ENCODE results near the gene TXNRD2. TPM values are rescaled to one million over a fixed set of nuclear protein-coding genes. Genes with fewer than 3 reads are reported as not detected.

The TXNRD2 gene
- total RNA-seq, 1 experiment from 2014 or later, result 22.9 TPM

GRCh38 chr22:19942157-19943081 lies 801 bp upstream of the TXNRD2 start:
- H3K18ac ChIP-seq (ENCODE audit: insufficient read length, low read depth, low read length), result peak overlapping the region; percentile 72
- H2BK5ac ChIP-seq (ENCODE audit: insufficient read length, low read length), result no peak overlapping the region
- H3T11ph ChIP-seq (ENCODE audit: low read length), result no peak overlapping the region
- no peak overlapping the region for H4K8ac ChIP-seq (replicated peaks; ENCODE audit: insufficient read length, low read depth, low read length)
- peak overlapping the region; percentile 77 to 88 for H3K4me3 Mint-ChIP-seq
- H2BK12ac ChIP-seq (ENCODE audit: insufficient read length, low read depth, low read length), result no peak overlapping the region
- WGBS (ENCODE audit: extremely low coverage, insufficient read length, low lambda C conversion rate), result no CpG with 5 or more reads among the region's 8 CpGs
- peak overlapping the region; percentile 8 for H3K4me2 ChIP-seq (ENCODE audit: insufficient read depth, insufficient read length, low read length)
- H2BK15ac ChIP-seq (ENCODE audit: low read depth, low read length), result no peak overlapping the region
- no peak overlapping the region for H3K56ac ChIP-seq (ENCODE audit: insufficient read length, low read depth, low read length)
- H4K20me1 ChIP-seq (ENCODE audit: control insufficient read depth, insufficient read depth, insufficient read length), result no peaks in the 10 kb centered on the region
- peaks cover 2% of the 10 kb centered on the region; the same call in 1 of the 2 replicates for H3K4me1 ChIP-seq (ENCODE audit: insufficient read depth, low read length)
- DNase-seq, result peak; percentile 26
- H3K79me1 ChIP-seq (ENCODE audit: insufficient read depth, low read depth, low read length, poor library complexity, severe bottlenecking), result no peaks in the 10 kb centered on the region
- no peak overlapping the region for H2AK5ac ChIP-seq (ENCODE audit: insufficient read length, low read length)
- no peak overlapping the region for H2AFZ ChIP-seq (ENCODE audit: low read length)
- H3K23ac ChIP-seq (ENCODE audit: insufficient read length, low read depth, low read length), result no peak overlapping the region
- no peaks in the 10 kb centered on the region; the same call in 1 of the 2 replicates for H3K27me3 Mint-ChIP-seq (ENCODE audit: low read depth)
- peaks cover 30 to 31% of the 10 kb centered on the region in 2 experiments for H3K4me1 Mint-ChIP-seq
- H3K23me2 ChIP-seq (ENCODE audit: insufficient read length, low read depth, low read length, poor library complexity, severe bottlenecking), result no peaks in the 10 kb centered on the region
- H3K14ac ChIP-seq (ENCODE audit: insufficient read depth, low read length), result peak overlapping the region; percentile 74
- no peak for TF ChIP-seq CTCF (conservative IDR thresholded peaks at IDR 0.05)
- H3K4ac ChIP-seq (ENCODE audit: low read depth, low read length), result no peak overlapping the region
- no peaks in the 10 kb centered on the region for H3K9me3 Mint-ChIP-seq
- no peaks in the 10 kb centered on the region for H3K27me3 ChIP-seq (ENCODE audit: insufficient read depth, low read length)
- H3K9ac ChIP-seq (ENCODE audit: extremely low read depth, insufficient read length, low read length), result no peak overlapping the region
- no peak overlapping the region for H2BK120ac ChIP-seq (ENCODE audit: low read depth, low read length, poor library complexity, severe bottlenecking)
- H4K5ac ChIP-seq (ENCODE audit: insufficient read length, low read depth, low read length), result no peak overlapping the region
- H3K27ac Mint-ChIP-seq, result peak overlapping the region; percentile 72 to 97 (median 88); a peak in 6 of 7 replicates
- peaks cover 1 to 5% (median 5%) of the 10 kb centered on the region in 3 experiments; a peak in 5 of 7 replicates for H3K36me3 Mint-ChIP-seq (ENCODE audit: insufficient read depth in 1 of 3, low read depth in 3 of 3)
- no peak overlapping the region for H2BK20ac ChIP-seq (ENCODE audit: low read depth, low read length, poor library complexity, severe bottlenecking)
- no peaks in the 10 kb centered on the region for H3K9me3 ChIP-seq (ENCODE audit: control insufficient read depth, low read depth, low read length)
- no peak overlapping the region for H3K27ac ChIP-seq (ENCODE audit: insufficient read length, low read depth, low read length)
- no peak overlapping the region for H4K91ac ChIP-seq (ENCODE audit: insufficient read length, low read depth, low read length)
- no peaks in the 10 kb centered on the region for H3K79me2 ChIP-seq (ENCODE audit: insufficient read depth, low read length)
